22Rv1 (cell line): ENCODE results near the gene KRT27.

Source experiments
- CTCF ChIP-seq: fragments of 450-650 bp; IDR thresholded peaks from 2 replicates; pipeline ENCODE4 v1.5.1; 2017; ENCODE audit warnings: mild to moderate bottlenecking
- ZFX ChIP-seq: fragments of 450-650 bp; IDR thresholded peaks from 2 replicates; pipeline ENCODE4 v1.6.1; 2017; ENCODE audit warnings: antibody characterized with exemption, borderline replicate concordance

- TF ChIP-seq CTCF (no peak), ZFX (no peak)
These were observed 3.9 kb downstream of the KRT27 start for GRCh38 chr17:40778461-40778860.
